H9 (cell line): ENCODE measurements around the gene TBC1D12. TPM values are rescaled to one million over a fixed set of nuclear protein-coding genes. Genes with fewer than 3 reads are reported as not detected.

Source experiments
- DNase-seq: peaks from one replicate; pipeline ENCODE4 v3.0.0-alpha.2; 2017
- H2AFZ ChIP-seq: one replicate; pipeline ENCODE4 v1.6.1; 2013; ENCODE audit warnings: mild to moderate bottlenecking, low read length, control low read depth, moderate library complexity
- H2AK5ac ChIP-seq: 2 replicates; pipeline ENCODE4 v1.6.1; 2013; ENCODE audit warnings: low read length, control low read depth, mixed read lengths; ENCODE audit not compliant: insufficient read length
- H2BK120ac ChIP-seq: one replicate; pipeline ENCODE4 v1.6.1; 2013; ENCODE audit warnings: low read depth, mild to moderate bottlenecking, low read length, control low read depth, inconsistent platforms; ENCODE audit not compliant: poor library complexity, severe bottlenecking
- H2BK12ac ChIP-seq: 2 replicates; pipeline ENCODE4 v1.6.1; 2013; ENCODE audit warnings: low read length, control low read depth, mixed read lengths, low read depth; ENCODE audit not compliant: insufficient read length
- H2BK15ac ChIP-seq: 2 replicates; pipeline ENCODE4 v1.6.1; 2013; ENCODE audit warnings: low read depth, low read length, control low read depth
- H2BK20ac ChIP-seq: one replicate; pipeline ENCODE4 v1.6.1; 2013; ENCODE audit warnings: low read depth, mild to moderate bottlenecking, low read length, control low read depth, inconsistent platforms; ENCODE audit not compliant: poor library complexity, severe bottlenecking
- H2BK5ac ChIP-seq: 2 replicates; pipeline ENCODE4 v1.6.1; 2013; ENCODE audit warnings: low read length, control low read depth, mixed read lengths; ENCODE audit not compliant: insufficient read length
- H3K14ac ChIP-seq: 2 replicates; pipeline ENCODE4 v1.6.1; 2013; ENCODE audit warnings: low read length, control low read depth; ENCODE audit not compliant: insufficient read depth
- H3K18ac ChIP-seq: 2 replicates; pipeline ENCODE4 v1.6.1; 2013; ENCODE audit warnings: low read depth, mild to moderate bottlenecking, mixed read lengths, low read length, control low read depth; ENCODE audit not compliant: insufficient read length
- H3K23ac ChIP-seq: 2 replicates; pipeline ENCODE4 v1.6.1; 2013; ENCODE audit warnings: low read length, control low read depth, mixed read lengths, low read depth; ENCODE audit not compliant: insufficient read length
- H3K23me2 ChIP-seq: 2 replicates; pipeline ENCODE4 v1.6.1; 2013; ENCODE audit warnings: low read depth, mild to moderate bottlenecking, mixed read lengths, low read length, control low read depth; ENCODE audit not compliant: insufficient read length, poor library complexity, severe bottlenecking
- H3K27ac ChIP-seq: 2 replicates; pipeline ENCODE4 v1.5.1; 2013; ENCODE audit warnings: low read length, control low read depth, mixed read lengths, low read depth; ENCODE audit not compliant: insufficient read length
- H3K27me3 ChIP-seq: 2 replicates; pipeline ENCODE4 v1.6.1; 2013; ENCODE audit warnings: low read length, control low read depth, inconsistent platforms; ENCODE audit not compliant: insufficient read depth
- H3K4ac ChIP-seq: 2 replicates; pipeline ENCODE4 v1.6.1; 2013; ENCODE audit warnings: low read depth, mild to moderate bottlenecking, control low read depth, inconsistent platforms, low read length, moderate library complexity
- H3K4me1 ChIP-seq: 2 replicates; pipeline ENCODE4 v1.6.1; 2013; ENCODE audit warnings: low read length, control low read depth, inconsistent platforms; ENCODE audit not compliant: insufficient read depth
- H3K4me2 ChIP-seq: 2 replicates; pipeline ENCODE4 v1.6.1; 2013; ENCODE audit warnings: low read length, control low read depth, mixed read lengths; ENCODE audit not compliant: insufficient read length, insufficient read depth
- H3K56ac ChIP-seq: 2 replicates; pipeline ENCODE4 v1.6.1; 2013; ENCODE audit warnings: low read depth, mild to moderate bottlenecking, mixed read lengths, low read length, control low read depth; ENCODE audit not compliant: insufficient read length
- H3K79me1 ChIP-seq: 2 replicates; pipeline ENCODE4 v1.6.1; 2013; ENCODE audit warnings: low read depth, mild to moderate bottlenecking, moderate library complexity, low read length, control low read depth, inconsistent platforms; ENCODE audit not compliant: insufficient read depth, poor library complexity, severe bottlenecking
- H3K79me2 ChIP-seq: 2 replicates; pipeline ENCODE4 v1.6.1; 2013; ENCODE audit warnings: low read length, control low read depth, inconsistent platforms; ENCODE audit not compliant: insufficient read depth
- H3K9ac ChIP-seq: 2 replicates; pipeline ENCODE4 v1.6.1; 2013; ENCODE audit warnings: low read length, control low read depth, mixed read lengths; ENCODE audit not compliant: insufficient read length; ENCODE audit errors: extremely low read depth
- H3K9me3 ChIP-seq: one replicate; pipeline ENCODE4 v1.6.1; 2013; ENCODE audit warnings: low read depth, low read length, inconsistent platforms; ENCODE audit not compliant: control insufficient read depth
- H3T11ph ChIP-seq: one replicate; pipeline ENCODE4 v1.6.1; 2013; ENCODE audit warnings: mild to moderate bottlenecking, low read length, control low read depth, inconsistent platforms
- H4K20me1 ChIP-seq: one replicate; pipeline ENCODE4 v1.6.1; 2013; ENCODE audit not compliant: control insufficient read depth, insufficient read length, insufficient read depth
- H4K5ac ChIP-seq: 2 replicates; pipeline ENCODE4 v1.6.1; 2013; ENCODE audit warnings: low read depth, mild to moderate bottlenecking, mixed read lengths, low read length, control low read depth; ENCODE audit not compliant: insufficient read length
- H4K8ac ChIP-seq: replicated peaks from 2 replicates; pipeline ENCODE4 v1.6.1; 2013; ENCODE audit warnings: low read length, control low read depth, mixed read lengths, low read depth; ENCODE audit not compliant: insufficient read length
- H4K91ac ChIP-seq: 2 replicates; pipeline ENCODE4 v1.6.1; 2013; ENCODE audit warnings: low read depth, mild to moderate bottlenecking, moderate library complexity, mixed read lengths, low read length, control low read depth; ENCODE audit not compliant: insufficient read length
- H3K27ac Mint-ChIP-seq, 3 experiments: 2 replicates in 2 of 3; 3 replicates in 1 of 3; pipeline ENCODE4 v1.8.0; 2020 to 2021; ENCODE audit warnings: mixed read lengths in 3 of 3, mild to moderate bottlenecking in 1 of 3, moderate library complexity in 1 of 3
- H3K27me3 Mint-ChIP-seq: 2 replicates; pipeline ENCODE4 v1.8.0; 2021; ENCODE audit warnings: low read depth, mild to moderate bottlenecking, moderate library complexity, mixed read lengths
- H3K36me3 Mint-ChIP-seq, 3 experiments: 2 replicates in 2 of 3; 3 replicates in 1 of 3; pipeline ENCODE4 v1.8.0; 2020 to 2021; ENCODE audit warnings: low read depth in 3 of 3, mixed read lengths in 3 of 3; ENCODE audit not compliant: insufficient read depth in 1 of 3
- H3K4me1 Mint-ChIP-seq, 2 experiments: 2 replicates each; pipeline ENCODE4 v1.8.0; 2020; ENCODE audit warnings: mixed read lengths in 2 of 2
- H3K4me3 Mint-ChIP-seq, 2 experiments: 2 replicates in 1 of 2; 3 replicates in 1 of 2; pipeline ENCODE4 v1.8.0; 2020 to 2021; ENCODE audit warnings: mild to moderate bottlenecking in 2 of 2, mixed read lengths in 2 of 2, moderate library complexity in 1 of 2
- H3K9me3 Mint-ChIP-seq, 2 experiments: 2 replicates in 1 of 2; 3 replicates in 1 of 2; pipeline ENCODE4 v1.8.0; 2020; ENCODE audit warnings: mild to moderate bottlenecking in 2 of 2, mixed read lengths in 2 of 2, moderate library complexity in 1 of 2
- CTCF ChIP-seq: fragments of 200-600 bp; sonication (generic); conservative IDR thresholded peaks from 3 replicates; pipeline ENCODE4 v1.8.0; 2021; ENCODE audit warnings: antibody characterized with exemption, mild to moderate bottlenecking
- WGBS: extraction: QIAGEN DNeasy Blood & Tissue Kit; methylation state at CpG from one replicate; pipeline ENCODE4 v1.1.7; 2013; ENCODE audit warnings: missing lambda C conversion rate, low lambda C conversion rate, mixed read lengths; ENCODE audit not compliant: insufficient read length; ENCODE audit errors: extremely low coverage; 5-methylcytosine and 5-hydroxymethylcytosine counted together
- total RNA-seq: library from RNA; stranded (reverse); gene quantifications from 2 replicates; pipeline ENCODE4 v1.2.1, GENCODE V29; 2021

Gene TBC1D12
- total RNA-seq, 1 experiment from 2014 or later, result 2.0 TPM

- H3K4me2 ChIP-seq, result peak overlapping the region; percentile 93
- no peak overlapping the region for H4K91ac ChIP-seq
- H3K79me2 ChIP-seq, result peaks cover 12% of the 10 kb centered on the region; the same call in 1 of the 2 replicates
- H3T11ph ChIP-seq, result no peak overlapping the region
- H3K27me3 ChIP-seq, result no peaks in the 10 kb centered on the region; the same call in 1 of the 2 replicates
- H3K79me1 ChIP-seq, result no peaks in the 10 kb centered on the region
- no CpG with 5 or more reads among the region's 4 CpGs for WGBS
- no peak overlapping the region for H2AFZ ChIP-seq
- no peak overlapping the region for H3K4ac ChIP-seq
- no peak overlapping the region for H3K14ac ChIP-seq
- no peak overlapping the region for H3K9ac ChIP-seq
- Mint-ChIP-seq H3K27ac (no peak overlapping the region), H3K27me3 (peaks cover 32% of the 10 kb centered on the region), H3K9me3 (peaks cover 0 to 4% of the 10 kb centered on the region in 2 experiments; a peak in 2 of 5 replicates), H3K4me1 (peaks cover 7 to 11% of the 10 kb centered on the region in 2 experiments; a peak in 2 of 4 replicates), H3K36me3 (peaks cover 23 to 46% (median 42%) of the 10 kb centered on the region in 3 experiments; a peak in 6 of 7 replicates), H3K4me3 (peak overlapping the region; percentile 93 to 95)
- no peak overlapping the region for H2AK5ac ChIP-seq
- no peak overlapping the region for H2BK120ac ChIP-seq
- H2BK15ac ChIP-seq, result no peak overlapping the region
- no peak overlapping the region for H3K23ac ChIP-seq
- no peak overlapping the region for H4K5ac ChIP-seq
- H2BK5ac ChIP-seq, result no peak overlapping the region
- no peaks in the 10 kb centered on the region for H4K20me1 ChIP-seq
- H3K18ac ChIP-seq, result no peak overlapping the region
- no peak overlapping the region for H2BK20ac ChIP-seq
- TF ChIP-seq CTCF, result no peak
- H3K4me1 ChIP-seq, result no peaks in the 10 kb centered on the region; the same call in 1 of the 2 replicates
- no peak overlapping the region for H2BK12ac ChIP-seq
- no peak overlapping the region for H3K56ac ChIP-seq
- H4K8ac ChIP-seq, result no peak overlapping the region
- no peak overlapping the region for H3K27ac ChIP-seq
- no peak for DNase-seq
- no peaks in the 10 kb centered on the region for H3K9me3 ChIP-seq
- peaks cover 5% of the 10 kb centered on the region for H3K23me2 ChIP-seq
These were observed 41.1 kb upstream of the TBC1D12 start for GRCh38 chr10:94361171-94361794.
